ENCODE results near the gene VSTM2A.
"Not testable (repeated sequence)": the region's sequence is repeated elsewhere in the genome, so short reads cannot be mapped to it uniquely, and the experiment has no call there.

VSTM2A gene
- 0 to 2.4 (median 0) reads per million in 17 experiments for total RNA-seq

GRCh38 chr7:54541669-54542625 is at the start of gene VSTM2A:
VSTM2A (plus strand) TSS chr7:54542375; CDS start chr7:54542731, 356 bp downstream.
- no peak for DNase-seq

GRCh38 chr7:54504531-54504930 is 37.6 kb upstream of the VSTM2A start:
- DNase-seq, result not testable (repeated sequence)

- no peak for DNase-seq
These were observed 12.6 kb upstream of the VSTM2A start for GRCh38 chr7:54529568-54529967.

- DNase-seq, result no peak
These were observed 4.1 kb upstream of the VSTM2A start for GRCh38 chr7:54538122-54538521.

- DNase-seq, result no peak
These were observed 895 bp downstream of the VSTM2A start for GRCh38 chr7:54543051-54543488.

- DNase-seq, result no peak
These were observed 2.0 kb downstream of the VSTM2A start for GRCh38 chr7:54544149-54544526.

- no peak for DNase-seq
These were observed 2.5 kb downstream of the VSTM2A start for GRCh38 chr7:54544527-54545240.

- DNase-seq, result no peak
These were observed 3.0 kb downstream of the VSTM2A start for GRCh38 chr7:54545241-54545563.

GRCh38 chr7:54546081-54546985 is 4.2 kb downstream of the VSTM2A start:
- DNase-seq, result no peak

GRCh38 chr7:54546986-54547314 is 4.8 kb downstream of the VSTM2A start:
- no peak for DNase-seq

- no peak for DNase-seq
These were observed 8.3 kb downstream of the VSTM2A start for GRCh38 chr7:54550471-54550870.

- no peak for DNase-seq
These were observed 13.9 kb downstream of the VSTM2A start for GRCh38 chr7:54556121-54556520.

- no peak for DNase-seq
These were observed 17.2 kb downstream of the VSTM2A start for GRCh38 chr7:54559401-54559800.

- DNase-seq, result no peak
These were observed 18.0 kb downstream of the VSTM2A start for GRCh38 chr7:54560198-54560597.

- no peak for DNase-seq
These were observed 18.5 kb downstream of the VSTM2A start for GRCh38 chr7:54560723-54561122.

- DNase-seq, result no peak
These were observed 21.2 kb downstream of the VSTM2A start for GRCh38 chr7:54563329-54563916.

GRCh38 chr7:54565432-54565831 is 23.3 kb downstream of the VSTM2A start:
- DNase-seq, result no peak

- DNase-seq, result no peak
These were observed 39.3 kb downstream of the VSTM2A start for GRCh38 chr7:54581511-54581910.

- no peak for DNase-seq
These were observed 49.5 kb downstream of the VSTM2A start for GRCh38 chr7:54591404-54592386.

- DNase-seq, result no peak
These were observed 54.6 kb downstream of the VSTM2A start for GRCh38 chr7:54596747-54597146.

- no peak for DNase-seq
These were observed 73.4 kb downstream of the VSTM2A start for GRCh38 chr7:54615537-54615936.

Data from suppressor macrophage (primary cell).